ENCODE results near the gene PLK2. TPM values are rescaled to one million over a fixed set of nuclear protein-coding genes. Genes with fewer than 3 reads are reported as not detected.

The PLK2 gene
- total and polyA plus RNA-seq, 2 of the 4 experiments (the other 2 are of a cell fraction) = 129 to 337 TPM

DNA sequence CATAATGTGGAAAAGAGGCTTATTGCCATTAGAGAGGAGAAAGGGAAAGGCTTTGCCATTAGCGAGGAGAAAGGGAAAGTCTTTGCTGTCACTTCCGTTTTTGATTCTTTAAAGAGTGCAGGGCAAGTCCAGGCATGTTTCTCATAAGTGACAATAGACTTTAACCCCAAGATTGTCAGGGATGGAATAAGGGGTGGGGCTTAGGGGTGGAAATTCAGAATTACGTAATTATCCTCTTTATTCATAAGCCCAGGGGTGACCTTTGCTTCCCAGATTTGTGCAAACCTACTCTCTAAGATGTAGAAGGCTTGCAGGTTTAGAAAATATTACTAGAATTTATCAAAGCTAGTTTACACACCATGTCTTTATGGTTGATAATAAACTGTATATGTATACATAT lies 2.3 kb upstream of the PLK2 start (continued):
- TF ChIP-seq, protein P1, sequence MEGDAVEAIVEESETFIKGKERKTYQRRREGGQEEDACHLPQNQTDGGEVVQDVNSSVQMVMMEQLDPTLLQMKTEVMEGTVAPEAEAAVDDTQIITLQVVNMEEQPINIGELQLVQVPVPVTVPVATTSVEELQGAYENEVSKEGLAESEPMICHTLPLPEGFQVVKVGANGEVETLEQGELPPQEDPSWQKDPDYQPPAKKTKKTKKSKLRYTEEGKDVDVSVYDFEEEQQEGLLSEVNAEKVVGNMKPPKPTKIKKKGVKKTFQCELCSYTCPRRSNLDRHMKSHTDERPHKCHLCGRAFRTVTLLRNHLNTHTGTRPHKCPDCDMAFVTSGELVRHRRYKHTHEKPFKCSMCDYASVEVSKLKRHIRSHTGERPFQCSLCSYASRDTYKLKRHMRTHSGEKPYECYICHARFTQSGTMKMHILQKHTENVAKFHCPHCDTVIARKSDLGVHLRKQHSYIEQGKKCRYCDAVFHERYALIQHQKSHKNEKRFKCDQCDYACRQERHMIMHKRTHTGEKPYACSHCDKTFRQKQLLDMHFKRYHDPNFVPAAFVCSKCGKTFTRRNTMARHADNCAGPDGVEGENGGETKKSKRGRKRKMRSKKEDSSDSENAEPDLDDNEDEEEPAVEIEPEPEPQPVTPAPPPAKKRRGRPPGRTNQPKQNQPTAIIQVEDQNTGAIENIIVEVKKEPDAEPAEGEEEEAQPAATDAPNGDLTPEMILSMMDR (conservative IDR thresholded peaks at IDR 0.05; ENCODE audit: low read depth, low read length) = no peak
- TF ChIP-seq FOS (IDR thresholded peaks at IDR 0.05; ENCODE audit: low read depth, low read length) = no peak
- TF ChIP-seq NFE2L2 (IDR thresholded peaks at IDR 0.05; ENCODE audit: low read depth, low read length) = no peak
- no peak for TF ChIP-seq MAFK (IDR thresholded peaks at IDR 0.05; ENCODE audit: low read depth, low read length)
- TF ChIP-seq BHLHE40 (IDR thresholded peaks at IDR 0.05; ENCODE audit: low read depth, low read length) = no peak

Data from IMR-90 (cell line).